ENCODE data around the gene GPC1. TPM values are rescaled to one million over a fixed set of nuclear protein-coding genes. Genes with fewer than 3 reads are reported as not detected.
"Not testable (repeated sequence)": the region's sequence is repeated elsewhere in the genome, so short reads cannot be mapped to it uniquely, and the experiment has no call there.

The GPC1 gene, protein sequence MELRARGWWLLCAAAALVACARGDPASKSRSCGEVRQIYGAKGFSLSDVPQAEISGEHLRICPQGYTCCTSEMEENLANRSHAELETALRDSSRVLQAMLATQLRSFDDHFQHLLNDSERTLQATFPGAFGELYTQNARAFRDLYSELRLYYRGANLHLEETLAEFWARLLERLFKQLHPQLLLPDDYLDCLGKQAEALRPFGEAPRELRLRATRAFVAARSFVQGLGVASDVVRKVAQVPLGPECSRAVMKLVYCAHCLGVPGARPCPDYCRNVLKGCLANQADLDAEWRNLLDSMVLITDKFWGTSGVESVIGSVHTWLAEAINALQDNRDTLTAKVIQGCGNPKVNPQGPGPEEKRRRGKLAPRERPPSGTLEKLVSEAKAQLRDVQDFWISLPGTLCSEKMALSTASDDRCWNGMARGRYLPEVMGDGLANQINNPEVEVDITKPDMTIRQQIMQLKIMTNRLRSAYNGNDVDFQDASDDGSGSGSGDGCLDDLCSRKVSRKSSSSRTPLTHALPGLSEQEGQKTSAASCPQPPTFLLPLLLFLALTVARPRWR
- 5.9 and 6.6 TPM in 2 replicates for total RNA-seq

DNA sequence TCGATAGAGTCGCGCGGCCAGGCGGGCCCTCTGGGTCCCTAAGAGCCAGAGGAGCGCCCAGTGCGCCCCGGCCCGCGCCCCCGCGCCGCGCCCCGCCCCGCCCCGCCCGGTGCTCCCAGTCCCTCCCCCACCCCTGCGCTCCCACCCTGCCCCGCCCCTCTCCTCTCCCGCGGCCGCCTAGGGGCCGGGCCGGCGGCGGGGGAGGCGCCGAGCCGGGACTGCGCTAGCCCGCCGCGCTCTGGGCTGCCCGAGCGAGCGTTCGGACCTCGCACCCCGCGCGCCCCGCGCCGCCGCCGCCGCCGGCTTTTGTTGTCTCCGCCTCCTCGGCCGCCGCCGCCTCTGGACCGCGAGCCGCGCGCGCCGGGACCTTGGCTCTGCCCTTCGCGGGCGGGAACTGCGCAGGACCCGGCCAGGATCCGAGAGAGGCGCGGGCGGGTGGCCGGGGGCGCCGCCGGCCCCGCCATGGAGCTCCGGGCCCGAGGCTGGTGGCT, at the start of gene GPC1:
TSS of gene GPC1 (plus strand) at position 207 of the 491 bp plus-strand sequence. CDS start at position 463, 256 bp downstream.
- H3K36me3 Mint-ChIP-seq (ENCODE audit: low read depth), result no peaks in the 10 kb centered on the region
- peak; percentile 90 for DNase-seq
- intact Hi-C loops (cut with micrococcal nuclease), result loop anchor here (2.0 to 5.0 kb wide), 2 partner anchors 33 to 132 kb away; partner anchors contain the start of gene RNPEPL1
- peaks cover 13% of the 10 kb centered on the region for H3K4me1 Mint-ChIP-seq
- H3K9me3 Mint-ChIP-seq, result no peaks in the 10 kb centered on the region
- peaks cover 12% of the 10 kb centered on the region for H3K27me3 Mint-ChIP-seq
- H3K4me3 Mint-ChIP-seq, result peak within 1 kb of the TSS; percentile 84
- H3K27ac Mint-ChIP-seq, result peak within 1 kb of the TSS; percentile 83

DNA sequence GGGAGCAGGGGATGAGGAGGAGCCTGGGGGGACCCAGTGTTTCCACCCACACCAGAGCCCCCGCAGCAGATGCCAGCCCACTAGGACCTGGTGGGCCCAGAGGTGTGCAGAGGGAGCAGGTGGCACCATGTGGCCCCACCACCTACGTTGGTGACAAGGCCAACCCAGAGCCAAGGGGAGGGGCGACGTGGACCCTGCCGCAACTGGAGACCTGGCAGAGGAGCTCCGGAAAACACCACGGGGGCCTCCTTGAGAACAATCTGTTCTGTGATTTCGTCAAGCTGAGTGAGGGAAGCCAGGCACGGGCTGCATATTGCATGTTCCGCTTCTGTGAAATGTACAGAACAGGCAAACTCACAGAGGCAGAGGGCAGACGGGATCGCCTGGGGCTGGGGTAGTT, 49.1 kb upstream of the GPC1 start:
- Mint-ChIP-seq H3K9me3 (no peaks in the 10 kb centered on the region), H3K4me3 (no peak overlapping the region), H3K36me3 (ENCODE audit: low read depth) (no peaks in the 10 kb centered on the region), H3K27me3 (peaks cover 3% of the 10 kb centered on the region), H3K4me1 (peaks cover 2% of the 10 kb centered on the region), H3K27ac (no peak overlapping the region)
- DNase-seq, result no peak
- intact Hi-C loops (cut with micrococcal nuclease), result no loop called here

DNA sequence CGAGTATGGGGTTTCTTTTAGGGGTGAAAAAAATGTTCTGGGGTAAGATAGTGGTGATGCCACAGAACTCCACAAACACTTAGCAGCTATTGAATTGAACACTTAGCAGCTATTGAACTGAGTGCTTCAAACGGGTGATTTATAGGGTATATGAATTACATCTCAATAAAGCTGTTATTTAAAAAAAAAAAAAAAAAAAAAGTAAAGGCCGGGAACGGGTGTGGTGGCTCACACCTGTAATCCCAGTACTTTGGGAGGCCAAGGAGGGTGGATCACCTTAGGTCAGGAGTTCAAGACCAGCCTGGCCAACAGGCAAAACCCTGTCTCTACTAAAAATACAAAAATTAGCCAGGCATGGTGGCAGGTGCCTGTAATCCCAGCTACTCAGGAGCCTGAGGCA, 48.7 kb upstream of the GPC1 start:
- intact Hi-C loops (cut with micrococcal nuclease); H3K4me3 Mint-ChIP-seq: not testable (repeated sequence)

DNA sequence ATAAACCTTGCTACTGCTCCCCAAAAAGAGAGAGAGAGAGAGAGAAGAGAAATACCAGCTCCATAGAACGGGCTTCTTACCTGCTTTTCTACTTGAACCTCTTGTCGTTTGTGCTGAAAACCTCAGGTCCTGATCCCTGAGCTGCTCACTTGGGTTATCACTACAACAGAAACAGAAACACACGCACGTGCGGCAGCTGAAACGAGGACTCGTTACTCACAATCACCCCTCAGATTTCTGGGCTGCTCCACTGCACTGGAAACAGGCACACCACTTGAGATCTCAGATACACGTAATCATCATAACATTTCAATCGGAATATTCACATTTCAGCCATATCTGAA, 48.2 kb upstream of the GPC1 start:
- Mint-ChIP-seq H3K4me1 (peaks cover under 1% of the 10 kb centered on the region), H3K4me3 (no peak overlapping the region), H3K27ac (no peak overlapping the region), H3K9me3 (no peaks in the 10 kb centered on the region), H3K27me3 (peaks cover 3% of the 10 kb centered on the region), H3K36me3 (ENCODE audit: low read depth) (no peaks in the 10 kb centered on the region)
- intact Hi-C loops (cut with micrococcal nuclease), result no loop called here
- no peak for DNase-seq

More for the DNA sequence above, 48.7 kb upstream of the GPC1 start:
- not testable (repeated sequence) for DNase-seq; H3K9me3 Mint-ChIP-seq; H3K4me1 Mint-ChIP-seq; H3K36me3 Mint-ChIP-seq (ENCODE audit: low read depth); H3K27ac Mint-ChIP-seq; H3K27me3 Mint-ChIP-seq

DNA sequence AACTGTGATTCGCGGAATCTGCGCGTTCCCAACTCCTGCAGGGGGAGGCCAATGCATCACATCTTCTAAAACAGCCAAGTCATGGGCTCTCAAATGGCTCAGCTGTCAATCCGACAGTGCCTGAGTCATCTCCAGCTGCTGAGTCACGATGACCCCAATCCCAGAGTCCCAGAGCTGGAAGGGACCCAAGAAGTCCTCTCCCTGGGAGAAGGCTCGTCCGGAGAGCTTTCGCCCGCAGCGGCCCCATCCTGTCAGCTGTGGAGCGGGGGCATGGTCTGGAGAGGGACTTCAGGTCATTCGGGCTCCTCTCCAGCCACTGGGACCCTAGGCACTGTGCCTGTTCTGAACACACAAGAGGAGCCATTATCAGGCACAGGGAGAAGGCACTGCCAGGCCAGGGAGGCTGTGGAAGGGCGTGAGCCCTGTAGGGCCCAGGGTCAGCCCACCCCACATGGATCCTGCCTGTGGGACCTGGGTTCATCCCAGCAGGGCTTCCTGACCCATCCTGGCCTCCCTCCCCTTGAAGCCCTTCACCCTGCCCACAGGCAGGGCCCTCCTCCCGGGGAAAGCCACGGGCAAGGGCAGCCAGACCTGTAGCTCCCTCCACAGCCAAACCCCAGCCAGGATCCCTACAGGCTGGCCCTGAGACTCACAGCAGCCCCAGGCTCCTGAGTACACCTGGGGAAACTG, 47.6 kb upstream of the GPC1 start:
- no peak for DNase-seq
- Mint-ChIP-seq H3K27me3 (peaks cover 3% of the 10 kb centered on the region), H3K9me3 (no peaks in the 10 kb centered on the region), H3K27ac (no peak overlapping the region), H3K36me3 (ENCODE audit: low read depth) (no peaks in the 10 kb centered on the region), H3K4me1 (peaks cover 6% of the 10 kb centered on the region), H3K4me3 (no peak overlapping the region)
- intact Hi-C loops (cut with micrococcal nuclease), result no loop called here

DNA sequence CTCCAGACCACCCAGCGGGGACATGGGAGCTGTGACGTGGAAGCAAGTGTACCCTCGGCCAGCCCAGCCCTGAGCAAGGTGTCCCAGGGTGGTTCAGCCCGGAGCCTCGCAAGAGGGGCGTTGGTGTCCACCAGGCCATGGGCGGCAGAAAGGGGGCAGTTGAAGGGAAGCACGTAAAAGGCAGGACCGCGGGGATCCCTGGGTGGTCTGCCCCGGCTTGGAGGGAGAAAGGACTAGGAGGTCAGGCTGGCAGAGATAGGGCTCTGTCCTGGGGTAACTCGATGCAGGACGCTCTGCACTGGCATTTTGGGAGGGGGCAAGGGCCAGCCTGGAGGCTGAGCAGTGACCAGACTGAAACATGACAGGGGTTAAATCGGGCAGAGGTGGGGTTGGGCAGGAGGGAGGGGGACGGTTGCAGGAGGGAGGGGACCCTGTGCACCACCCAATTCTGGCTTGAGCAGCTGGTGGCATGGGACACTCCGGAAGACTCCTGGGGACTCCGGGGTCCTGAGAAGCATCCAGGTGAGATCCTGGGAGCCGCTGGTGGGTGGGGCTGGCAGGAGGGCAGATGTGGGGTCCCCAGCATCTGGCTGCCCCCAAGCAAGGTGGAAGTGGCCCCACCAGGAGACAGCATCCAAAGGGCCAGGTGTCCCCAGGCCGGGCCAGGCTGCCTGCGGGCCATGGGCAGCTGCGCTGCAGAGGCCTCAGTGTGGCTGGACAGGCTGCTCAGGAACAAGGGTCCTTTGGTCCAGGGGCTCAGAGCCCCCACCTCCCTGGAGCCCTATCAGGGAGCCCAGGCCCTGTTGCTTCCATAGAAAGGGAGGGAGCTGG, 46.8 kb upstream of the GPC1 start:
- Mint-ChIP-seq H3K4me1 (peaks cover 9% of the 10 kb centered on the region), H3K27me3 (peaks cover 3% of the 10 kb centered on the region), H3K36me3 (ENCODE audit: low read depth) (no peaks in the 10 kb centered on the region), H3K4me3 (no peak overlapping the region), H3K27ac (no peak overlapping the region), H3K9me3 (no peaks in the 10 kb centered on the region)
- intact Hi-C loops (cut with micrococcal nuclease), result no loop called here
- no peak for DNase-seq

DNA sequence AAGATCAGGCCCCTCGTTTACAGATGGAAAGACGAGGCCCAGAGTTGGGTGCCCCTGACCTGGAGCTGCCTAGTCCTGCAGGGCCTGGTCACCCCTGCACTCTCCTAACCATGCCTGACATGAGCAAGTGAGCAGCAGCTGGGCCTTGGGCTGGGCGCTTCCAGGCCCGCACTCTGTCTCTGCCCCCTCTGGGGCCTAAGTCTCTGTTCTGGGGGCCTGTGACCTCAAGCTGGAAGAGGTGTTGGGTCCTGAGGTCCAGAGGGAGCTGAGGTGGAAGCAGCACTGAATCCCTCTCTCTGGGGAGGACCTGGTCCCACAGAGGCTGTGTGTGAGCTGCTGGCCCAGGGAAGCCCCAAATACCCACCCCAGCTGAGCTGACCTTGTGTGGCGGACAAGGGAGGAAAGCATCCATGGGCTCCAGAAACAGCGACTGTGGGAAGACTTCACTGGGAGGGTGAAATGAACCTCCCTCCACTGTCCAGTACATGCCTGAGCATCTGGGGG, 46.1 kb upstream of the GPC1 start:
- Mint-ChIP-seq H3K4me3 (no peak overlapping the region), H3K36me3 (ENCODE audit: low read depth) (no peaks in the 10 kb centered on the region), H3K27ac (no peak overlapping the region), H3K27me3 (peaks cover 3% of the 10 kb centered on the region), H3K9me3 (no peaks in the 10 kb centered on the region), H3K4me1 (peaks cover 9% of the 10 kb centered on the region)
- no peak for DNase-seq
- intact Hi-C loops (cut with micrococcal nuclease), result no loop called here

DNA sequence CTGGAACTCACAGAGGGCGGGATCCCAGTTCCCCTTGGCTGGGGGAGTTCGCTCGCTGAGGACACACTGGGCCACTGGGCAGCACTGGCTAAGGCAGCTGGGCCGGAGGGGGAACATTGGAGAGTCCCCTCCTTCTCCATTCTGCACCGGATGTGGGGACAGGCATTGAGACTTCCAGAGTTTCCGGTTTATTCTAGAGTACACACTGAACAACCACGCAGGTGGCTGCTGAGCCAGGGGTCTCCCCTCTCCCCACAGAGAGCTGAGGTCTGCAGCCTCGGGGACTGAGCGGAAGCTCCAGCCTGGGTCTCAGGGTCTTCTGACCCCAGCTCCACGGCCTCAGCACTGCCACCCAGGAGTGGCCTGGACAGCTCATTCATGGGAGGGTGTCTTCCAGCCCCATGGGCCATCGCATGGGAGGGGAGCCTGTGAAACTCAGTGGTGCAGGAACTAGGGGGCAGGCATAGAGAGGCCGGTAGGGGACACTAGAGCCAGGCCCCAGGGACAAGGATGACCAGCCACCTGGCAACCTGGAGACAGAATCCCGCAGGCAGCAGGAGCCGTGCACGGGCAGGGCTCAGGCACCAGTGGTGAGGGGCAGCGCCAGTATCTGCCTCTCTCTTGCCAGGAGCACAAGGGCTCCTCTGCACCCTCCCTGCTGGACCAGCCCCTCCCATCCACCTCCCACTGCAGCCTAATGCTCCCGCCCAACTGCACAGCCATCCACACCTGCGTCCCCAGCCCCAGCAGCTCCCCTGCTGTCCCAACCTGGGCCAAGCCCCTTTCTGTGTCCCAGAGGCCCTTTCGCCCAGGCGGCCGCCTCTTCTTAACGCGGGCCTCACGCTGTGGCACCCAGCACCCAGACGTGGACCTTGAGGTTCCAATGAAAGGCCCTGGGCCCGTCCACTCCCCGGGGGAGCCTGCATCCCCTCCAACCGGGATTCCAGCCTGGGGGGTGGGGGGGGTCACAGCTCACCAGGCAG, 45.1 kb upstream of the GPC1 start:
- H3K4me1 Mint-ChIP-seq, result peaks cover 9% of the 10 kb centered on the region
- H3K9me3 Mint-ChIP-seq, result no peaks in the 10 kb centered on the region
- DNase-seq, result no peak
- H3K4me3 Mint-ChIP-seq, result no peak overlapping the region
- peaks cover 3% of the 10 kb centered on the region for H3K27me3 Mint-ChIP-seq
- H3K27ac Mint-ChIP-seq, result peak overlapping the region; percentile 29
- intact Hi-C loops (cut with micrococcal nuclease), result no loop called here
- no peaks in the 10 kb centered on the region for H3K36me3 Mint-ChIP-seq (ENCODE audit: low read depth)

DNA sequence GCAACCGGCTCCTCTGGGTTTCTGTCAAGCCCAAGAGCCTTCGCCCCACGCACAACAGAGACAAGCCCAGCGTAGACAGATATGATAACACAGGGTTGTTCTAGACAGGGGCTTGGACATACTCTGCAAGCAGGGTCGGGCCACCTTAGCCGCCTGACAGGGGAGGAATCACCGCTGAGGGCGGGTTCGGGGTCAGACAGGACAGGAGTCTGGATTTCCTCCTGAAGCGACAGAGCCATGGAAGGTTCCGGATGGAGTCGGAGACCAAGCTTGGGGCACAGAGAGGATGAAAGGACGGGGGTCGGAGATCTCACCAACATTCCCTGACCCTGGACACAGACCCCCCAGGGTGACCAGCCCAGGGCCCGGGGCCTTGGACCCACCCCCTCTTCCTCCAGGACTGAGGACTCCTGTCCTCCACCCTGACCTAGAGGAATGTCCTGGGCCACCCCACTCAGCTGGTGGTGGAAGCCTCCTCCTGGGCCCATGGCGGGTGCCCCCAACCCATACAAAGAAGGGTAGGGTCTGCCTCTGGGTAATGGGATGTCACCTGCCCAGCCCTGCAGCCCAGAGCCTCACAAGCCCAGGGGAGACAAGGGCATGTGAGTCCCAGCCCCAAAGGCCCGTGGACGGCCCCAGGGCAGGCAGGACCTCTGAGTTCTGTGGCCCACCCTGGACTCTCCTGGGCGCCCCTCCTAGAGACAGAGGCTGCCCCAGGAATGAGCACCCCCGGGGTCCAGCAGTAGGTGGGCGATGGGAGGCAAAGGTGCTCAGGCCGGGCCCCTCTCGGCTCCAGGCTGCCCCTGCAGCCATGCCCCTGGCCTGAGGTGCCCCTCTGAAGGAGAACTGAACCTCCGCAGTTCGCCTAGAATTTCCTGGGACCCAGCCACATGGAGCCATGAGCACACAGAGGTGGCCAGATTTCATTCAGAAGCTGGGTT, 44.1 kb upstream of the GPC1 start:
- DNase-seq, result no peak
- peaks cover 9% of the 10 kb centered on the region for H3K4me1 Mint-ChIP-seq
- intact Hi-C loops (cut with micrococcal nuclease), result no loop called here

DNA sequence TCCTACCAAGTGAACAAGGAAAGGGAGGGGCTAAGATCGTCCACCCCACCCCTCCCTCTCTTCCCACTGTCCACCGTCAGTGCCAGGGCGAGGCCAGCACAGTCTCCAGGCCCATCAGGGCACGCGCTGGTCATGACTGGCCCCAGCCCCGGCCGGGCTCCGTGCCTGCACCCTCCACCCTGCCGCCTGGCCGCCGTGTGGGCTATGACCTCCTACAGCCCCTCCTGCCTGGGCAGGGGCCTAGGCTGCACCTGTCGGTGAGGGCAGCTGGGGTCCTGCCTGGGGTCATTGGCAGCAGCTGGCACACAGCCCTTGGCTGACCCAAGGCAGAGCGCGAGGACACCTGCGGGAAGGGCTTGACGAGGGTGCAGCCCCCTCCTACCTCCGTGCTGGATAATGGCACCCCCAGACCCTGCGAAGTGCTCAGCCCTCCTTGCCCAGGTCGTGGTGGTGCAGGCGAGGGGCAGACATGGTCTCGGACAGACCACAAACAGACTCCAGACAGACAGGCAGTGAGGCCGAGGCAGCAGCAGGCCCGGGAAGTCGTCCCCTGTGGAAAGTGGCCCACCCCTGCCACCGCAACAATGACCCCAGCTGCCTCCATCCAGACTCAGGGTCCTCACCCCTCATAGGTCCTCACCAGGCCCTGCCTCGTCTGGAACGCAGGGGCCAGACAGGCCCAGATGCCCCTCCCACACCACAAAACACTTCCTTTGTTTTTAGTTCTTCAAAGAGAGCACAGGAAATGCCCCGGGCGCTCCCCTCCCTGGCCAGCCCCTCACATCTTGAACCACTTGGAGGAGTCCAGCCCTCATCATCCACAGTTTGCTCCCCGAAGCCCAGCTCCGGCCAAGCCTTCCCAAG, 43.1 kb upstream of the GPC1 start:
- H3K4me1 Mint-ChIP-seq, result peaks cover 9% of the 10 kb centered on the region
- peak overlapping the region; percentile 80 for H3K27ac Mint-ChIP-seq
- intact Hi-C loops (cut with micrococcal nuclease), result no loop called here
- peak overlapping the region; percentile 57 for H3K4me3 Mint-ChIP-seq
- H3K36me3 Mint-ChIP-seq (ENCODE audit: low read depth), result no peaks in the 10 kb centered on the region
- H3K9me3 Mint-ChIP-seq, result no peaks in the 10 kb centered on the region
- DNase-seq, result peak; percentile 77
- H3K27me3 Mint-ChIP-seq, result peaks cover 3% of the 10 kb centered on the region

More for the DNA sequence above, 44.1 kb upstream of the GPC1 start:
- Mint-ChIP-seq H3K27me3 (peaks cover 3% of the 10 kb centered on the region), H3K27ac (no peak overlapping the region), H3K36me3 (ENCODE audit: low read depth) (no peaks in the 10 kb centered on the region), H3K9me3 (no peaks in the 10 kb centered on the region), H3K4me3 (no peak overlapping the region)
